PFSK-1 (cell line): ENCODE data around the gene SLC9A3.

Source experiments
- FOXP2 ChIP-seq: optimal IDR thresholded peaks from 2 replicates; pipeline ENCODE3; 2011; ENCODE audit warnings: borderline replicate concordance, control low read depth, inconsistent platforms; ENCODE audit not compliant: insufficient read depth; ENCODE audit errors: extremely low read length, extremely low read depth
- POLR2AphosphoS5 ChIP-seq: IDR thresholded peaks from 2 replicates; pipeline ENCODE4 v1.6.1; 2012; ENCODE audit warnings: low read depth, mild to moderate bottlenecking, control low read depth, low read length, moderate library complexity
- SIN3A ChIP-seq: IDR thresholded peaks from 2 replicates; pipeline ENCODE4 v1.6.1; 2012; ENCODE audit warnings: mild to moderate bottlenecking, low read length, moderate library complexity, borderline replicate concordance; ENCODE audit not compliant: insufficient read depth
- TAF1 ChIP-seq: IDR thresholded peaks from 2 replicates; pipeline ENCODE4 v1.6.1; 2012; ENCODE audit warnings: low read length, control low read depth, borderline replicate concordance; ENCODE audit not compliant: insufficient read depth
- TF ChIP-seq, protein P1 (sequence below), 2 experiments: IDR thresholded peaks; 2 replicates each; pipeline versions ENCODE4 v1.6.1 to v1.8.0; 2011 to 2012; ENCODE audit warnings: low read depth in 2 of 2, low read length in 2 of 2, control low read depth in 1 of 2, inconsistent platforms in 1 of 2, mild to moderate bottlenecking in 1 of 2, moderate library complexity in 1 of 2; ENCODE audit not compliant: insufficient read depth in 1 of 2

SLC9A3 gene

DNA sequence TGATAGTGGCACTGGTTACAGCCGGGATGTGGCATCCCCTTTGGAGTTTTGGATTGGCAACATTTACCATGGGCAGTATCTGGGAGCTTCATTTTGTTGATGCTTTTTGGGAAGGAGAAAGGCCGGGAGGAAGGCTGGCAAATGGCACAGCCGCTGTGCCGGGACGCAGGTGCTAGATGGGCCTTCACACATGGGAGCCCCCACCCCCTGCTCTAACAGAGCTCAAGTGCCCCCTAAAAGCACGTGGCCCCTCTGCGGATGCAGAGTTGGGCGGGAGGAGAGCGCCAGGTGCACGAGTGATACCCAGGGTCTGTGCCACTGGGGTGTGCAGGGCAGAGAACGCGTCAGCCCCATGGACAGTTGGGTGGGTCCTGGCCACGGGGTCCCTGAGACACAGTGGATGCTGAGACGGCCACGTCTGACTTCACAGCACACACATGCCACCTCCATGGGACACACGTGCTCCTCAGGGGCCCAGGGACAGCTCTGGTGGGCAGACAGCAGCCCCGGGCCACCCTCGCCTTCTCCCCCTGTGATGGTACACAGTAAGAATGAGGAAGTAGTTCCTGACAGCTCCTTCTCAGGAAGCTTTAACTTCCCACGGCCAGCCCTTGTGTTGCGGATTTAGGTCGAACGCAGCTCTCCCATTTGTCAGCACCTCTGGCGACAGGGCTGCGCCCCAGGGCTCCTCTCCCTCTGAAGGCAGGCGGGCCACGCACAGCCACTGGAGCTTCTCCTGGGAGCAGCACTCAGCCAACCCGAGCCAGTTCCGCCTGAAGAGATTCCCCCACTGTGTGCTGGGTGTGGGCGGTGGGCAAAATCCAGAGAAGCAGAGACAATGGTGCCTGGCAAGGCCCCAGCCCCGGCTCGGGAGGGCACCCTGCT, 10.8 kb downstream of the SLC9A3 start:
- TF ChIP-seq SIN3A, result no peak
- no peak for TF ChIP-seq FOXP2
- TF ChIP-seq, protein P1, sequence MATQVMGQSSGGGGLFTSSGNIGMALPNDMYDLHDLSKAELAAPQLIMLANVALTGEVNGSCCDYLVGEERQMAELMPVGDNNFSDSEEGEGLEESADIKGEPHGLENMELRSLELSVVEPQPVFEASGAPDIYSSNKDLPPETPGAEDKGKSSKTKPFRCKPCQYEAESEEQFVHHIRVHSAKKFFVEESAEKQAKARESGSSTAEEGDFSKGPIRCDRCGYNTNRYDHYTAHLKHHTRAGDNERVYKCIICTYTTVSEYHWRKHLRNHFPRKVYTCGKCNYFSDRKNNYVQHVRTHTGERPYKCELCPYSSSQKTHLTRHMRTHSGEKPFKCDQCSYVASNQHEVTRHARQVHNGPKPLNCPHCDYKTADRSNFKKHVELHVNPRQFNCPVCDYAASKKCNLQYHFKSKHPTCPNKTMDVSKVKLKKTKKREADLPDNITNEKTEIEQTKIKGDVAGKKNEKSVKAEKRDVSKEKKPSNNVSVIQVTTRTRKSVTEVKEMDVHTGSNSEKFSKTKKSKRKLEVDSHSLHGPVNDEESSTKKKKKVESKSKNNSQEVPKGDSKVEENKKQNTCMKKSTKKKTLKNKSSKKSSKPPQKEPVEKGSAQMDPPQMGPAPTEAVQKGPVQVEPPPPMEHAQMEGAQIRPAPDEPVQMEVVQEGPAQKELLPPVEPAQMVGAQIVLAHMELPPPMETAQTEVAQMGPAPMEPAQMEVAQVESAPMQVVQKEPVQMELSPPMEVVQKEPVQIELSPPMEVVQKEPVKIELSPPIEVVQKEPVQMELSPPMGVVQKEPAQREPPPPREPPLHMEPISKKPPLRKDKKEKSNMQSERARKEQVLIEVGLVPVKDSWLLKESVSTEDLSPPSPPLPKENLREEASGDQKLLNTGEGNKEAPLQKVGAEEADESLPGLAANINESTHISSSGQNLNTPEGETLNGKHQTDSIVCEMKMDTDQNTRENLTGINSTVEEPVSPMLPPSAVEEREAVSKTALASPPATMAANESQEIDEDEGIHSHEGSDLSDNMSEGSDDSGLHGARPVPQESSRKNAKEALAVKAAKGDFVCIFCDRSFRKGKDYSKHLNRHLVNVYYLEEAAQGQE (IDR thresholded peaks at IDR 0.05; ENCODE audit: insufficient read depth in 1 of 2, low read depth in 2 of 2, low read length in 2 of 2), result no peak
- TF ChIP-seq TAF1, result no peak
- TF ChIP-seq POLR2AphosphoS5, result no peak

DNA sequence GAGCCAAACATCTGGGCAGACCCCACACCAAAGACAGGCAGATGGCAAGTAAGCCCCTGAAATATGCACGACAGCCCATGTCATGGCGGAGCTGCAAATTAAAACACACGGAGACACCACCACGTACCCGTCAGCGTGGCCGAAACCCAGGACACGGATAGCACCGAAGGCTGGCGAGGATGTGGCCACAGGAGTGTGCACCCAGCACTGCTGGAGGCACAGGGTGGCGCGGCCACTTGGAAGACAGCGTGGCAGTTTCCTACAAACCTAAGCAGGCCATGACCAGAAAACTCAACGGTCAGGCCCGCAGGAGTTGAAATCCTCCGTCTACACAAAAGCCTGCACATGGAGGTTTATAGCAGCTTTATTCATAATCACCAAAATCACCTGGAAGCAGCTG, 12.8 kb downstream of the SLC9A3 start:
- TF ChIP-seq, protein P1 (IDR thresholded peaks at IDR 0.05; ENCODE audit: insufficient read depth in 1 of 2, low read depth in 2 of 2, low read length in 2 of 2), result no peak
- TF ChIP-seq TAF1, result no peak
- TF ChIP-seq SIN3A, result no peak
- no peak for TF ChIP-seq POLR2AphosphoS5

DNA sequence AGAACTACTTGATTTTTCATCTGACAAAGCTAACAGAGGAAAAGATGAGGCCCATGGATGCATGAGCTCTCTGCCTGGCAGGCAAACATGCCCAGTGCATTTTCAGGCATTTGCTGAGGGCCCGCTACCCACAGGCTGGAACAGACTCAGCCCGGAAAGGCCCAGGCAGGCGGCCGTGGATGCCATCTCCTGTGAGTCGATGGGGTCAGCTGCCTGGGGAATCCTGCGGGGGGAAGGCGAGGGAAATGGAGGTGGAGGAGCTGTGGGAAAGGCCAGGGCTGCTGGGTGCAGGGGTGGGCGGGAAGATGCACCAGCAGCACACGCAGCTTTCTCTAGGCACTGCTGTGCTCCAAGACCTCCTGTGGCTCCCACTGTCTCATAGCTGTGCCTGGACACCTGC, 13.7 kb downstream of the SLC9A3 start:
- TF ChIP-seq TAF1 (no peak), SIN3A (no peak), FOXP2 (no peak), POLR2AphosphoS5 (no peak)
- TF ChIP-seq, protein P1 (IDR thresholded peaks at IDR 0.05; ENCODE audit: insufficient read depth in 1 of 2, low read depth in 2 of 2, low read length in 2 of 2), result no peak

DNA sequence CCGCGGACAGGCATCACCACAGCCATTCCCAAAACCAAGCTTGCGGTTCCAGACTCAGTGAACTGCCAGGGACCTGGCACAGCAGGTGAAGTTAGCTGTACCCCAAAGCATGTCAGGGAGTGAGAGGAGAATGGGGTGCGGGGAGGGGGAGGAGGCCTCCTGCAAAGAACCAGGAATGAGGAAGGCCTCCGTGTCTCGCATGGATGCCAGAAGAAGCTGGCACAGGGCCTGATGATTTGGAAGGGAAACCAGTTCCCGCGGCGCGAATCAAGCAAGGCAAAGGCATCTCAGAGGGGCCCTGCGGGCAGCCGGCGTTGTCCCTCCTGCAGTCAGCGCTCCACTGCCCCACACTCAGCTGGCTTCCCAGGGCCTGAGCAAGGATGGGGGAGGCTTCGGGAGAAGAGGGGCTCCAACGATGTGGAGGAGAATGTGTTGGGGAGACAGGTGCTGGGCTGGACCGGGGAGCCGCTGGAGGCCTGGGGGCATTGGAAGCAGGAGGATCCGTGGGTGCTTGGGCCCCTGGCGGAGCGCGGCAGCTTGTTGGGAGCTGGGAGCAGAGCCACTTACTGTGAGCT, 14.6 kb downstream of the SLC9A3 start:
- TF ChIP-seq POLR2AphosphoS5 (no peak), FOXP2 (no peak), TAF1 (no peak), SIN3A (no peak)
- TF ChIP-seq, protein P1 (IDR thresholded peaks at IDR 0.05; ENCODE audit: insufficient read depth in 1 of 2, low read depth in 2 of 2, low read length in 2 of 2), result no peak
